Mesenchymal stem cell (in vitro differentiated cells and primary cell): ENCODE data around the gene GGACT.

ENCODE experiments used
- DNase-seq: peaks from one replicate; pipeline ENCODE4 v3.0.0-alpha.2; 2013
- H2AFZ ChIP-seq: one replicate; pipeline ENCODE4 v1.6.1; 2013; ENCODE audit warnings: low read depth, mild to moderate bottlenecking, control low read depth, inconsistent platforms, low read length, moderate library complexity
- H2AK5ac ChIP-seq: 2 replicates; pipeline ENCODE4 v1.6.1; 2013; ENCODE audit warnings: low read length, moderate library complexity, mild to moderate bottlenecking, inconsistent platforms; ENCODE audit not compliant: severe bottlenecking
- H2BK120ac ChIP-seq: one replicate; pipeline ENCODE4 v1.6.1; 2013; ENCODE audit warnings: low read depth, mild to moderate bottlenecking, inconsistent platforms, low read length, moderate library complexity
- H2BK12ac ChIP-seq, 2 experiments: one replicate each; pipeline ENCODE4 v1.6.1; 2013; ENCODE audit warnings: inconsistent platforms in 2 of 2, low read length in 2 of 2, mild to moderate bottlenecking in 2 of 2, moderate library complexity in 2 of 2, control low read depth in 1 of 2
- H2BK15ac ChIP-seq: one replicate; pipeline ENCODE4 v1.6.1; 2013; ENCODE audit warnings: mild to moderate bottlenecking, low read depth, inconsistent platforms; ENCODE audit not compliant: poor library complexity, severe bottlenecking
- H2BK5ac ChIP-seq: 2 replicates; pipeline ENCODE4 v1.6.1; 2013; ENCODE audit warnings: low read depth, mild to moderate bottlenecking, low read length, control low read depth, inconsistent platforms; ENCODE audit not compliant: poor library complexity, severe bottlenecking
- H3K14ac ChIP-seq, 2 experiments: one replicate each; pipeline ENCODE4 v1.6.1; 2013; ENCODE audit warnings: inconsistent platforms in 2 of 2, low read length in 2 of 2, control low read depth in 1 of 2, mild to moderate bottlenecking in 1 of 2, moderate library complexity in 1 of 2
- H3K18ac ChIP-seq, 2 experiments: one replicate each; pipeline ENCODE4 v1.6.1; 2013; ENCODE audit warnings: inconsistent platforms in 2 of 2, low read length in 2 of 2, control low read depth in 1 of 2, low read depth in 1 of 2, mild to moderate bottlenecking in 1 of 2
- H3K23ac ChIP-seq, 2 experiments: one replicate each; pipeline ENCODE4 v1.6.1; 2013; ENCODE audit warnings: inconsistent platforms in 2 of 2, low read length in 2 of 2, mild to moderate bottlenecking in 2 of 2, moderate library complexity in 2 of 2, control low read depth in 1 of 2
- H3K27ac ChIP-seq: 2 replicates; pipeline ENCODE4 v1.5.1; 2013; ENCODE audit warnings: mild to moderate bottlenecking, moderate library complexity, low read length, control low read depth, inconsistent platforms; ENCODE audit not compliant: poor library complexity, severe bottlenecking
- H3K27me3 ChIP-seq, 2 experiments: 2 replicates each; pipeline versions ENCODE4 v1.6.1 to v1.7.0; 2013; ENCODE audit warnings: low read length in 2 of 2, mild to moderate bottlenecking in 2 of 2, moderate library complexity in 2 of 2, control low read depth in 1 of 2, inconsistent platforms in 1 of 2; ENCODE audit not compliant: control insufficient read depth in 1 of 2, insufficient read depth in 1 of 2
- H3K36me3 ChIP-seq, 2 experiments: 2 replicates each; pipeline versions ENCODE4 v1.6.1 to v1.7.0; 2013; ENCODE audit warnings: low read length in 2 of 2, control low read depth in 1 of 2, inconsistent platforms in 1 of 2, low read depth in 1 of 2, mild to moderate bottlenecking in 1 of 2; ENCODE audit not compliant: insufficient read depth in 2 of 2, control insufficient read depth in 1 of 2
- H3K4ac ChIP-seq, 2 experiments: one replicate each; pipeline ENCODE4 v1.6.1; 2013; ENCODE audit warnings: inconsistent platforms in 2 of 2, low read length in 2 of 2, mild to moderate bottlenecking in 2 of 2, moderate library complexity in 2 of 2, control low read depth in 1 of 2, low read depth in 1 of 2
- H3K4me1 ChIP-seq: 2 replicates; pipeline ENCODE4 v1.6.1; 2013; ENCODE audit warnings: low read depth, low read length, control low read depth; ENCODE audit not compliant: control insufficient read depth, insufficient read depth
- H3K4me2 ChIP-seq: 2 replicates; pipeline ENCODE4 v1.6.1; 2013; ENCODE audit warnings: low read length, mild to moderate bottlenecking, inconsistent platforms; ENCODE audit not compliant: poor library complexity, severe bottlenecking
- H3K4me3 ChIP-seq, 2 experiments: 2 replicates each; pipeline versions ENCODE4 v1.5.1 to v1.7.0; 2013; ENCODE audit warnings: low read length in 2 of 2, mild to moderate bottlenecking in 2 of 2, control low read depth in 1 of 2, low read depth in 1 of 2; ENCODE audit not compliant: insufficient read depth in 1 of 2
- H3K79me1 ChIP-seq: replicated peaks from 2 replicates; pipeline ENCODE4 v1.6.1; 2013; ENCODE audit warnings: mild to moderate bottlenecking, control low read depth, low read length, inconsistent platforms; ENCODE audit not compliant: poor library complexity, severe bottlenecking
- H3K9ac ChIP-seq: 2 replicates; pipeline ENCODE4 v1.7.0; 2013; ENCODE audit warnings: mild to moderate bottlenecking, low read length, moderate library complexity
- H3K9me3 ChIP-seq: 2 replicates; pipeline ENCODE4 v1.7.0; 2013; ENCODE audit warnings: mild to moderate bottlenecking, low read length; ENCODE audit not compliant: control insufficient read depth
- H4K8ac ChIP-seq: one replicate; pipeline ENCODE4 v1.6.1; 2013; ENCODE audit warnings: inconsistent platforms, mild to moderate bottlenecking, low read length, moderate library complexity
- H4K91ac ChIP-seq: one replicate; pipeline ENCODE4 v1.6.1; 2013; ENCODE audit warnings: mild to moderate bottlenecking, low read length, inconsistent platforms
- WGBS: methylation state at CpG from one replicate; pipeline ENCODE4 v1.1.7; 2013; ENCODE audit warnings: mixed read lengths; 5-methylcytosine and 5-hydroxymethylcytosine counted together

GGACT gene

GRCh38 chr13:100537951-100538462 is 50.6 kb downstream of the GGACT start:
- no peak overlapping the region for H4K91ac ChIP-seq

GRCh38 chr13:100537486-100537885 is 51.1 kb downstream of the GGACT start:
- Histone ChIP-seq H2BK12ac (no peak overlapping the region), H3K9ac (no peak overlapping the region), H3K18ac (no peak overlapping the region), H2BK15ac (no peak overlapping the region), H3K27ac (no peak overlapping the region), H3K4me3 (no peak overlapping the region), H3K14ac (peak overlapping the region in 1 of 2 experiments; percentile 75), H3K4me1 (peaks cover 4% of the 10 kb centered on the region), H3K4me2 (no peak overlapping the region), H3K79me1 (peaks cover 2% of the 10 kb centered on the region), H4K8ac (no peak overlapping the region), H4K91ac (no peak overlapping the region), H3K27me3 (no peaks in the 10 kb centered on the region), H3K36me3 (peaks cover 6 to 40% of the 10 kb centered on the region in 2 experiments), H2AFZ (no peak overlapping the region), H3K9me3 (no peaks in the 10 kb centered on the region), H3K4ac (no peak overlapping the region), H2AK5ac (no peak overlapping the region), H2BK120ac (no peak overlapping the region), H2BK5ac (no peak overlapping the region), H3K23ac (no peak overlapping the region)
- WGBS, result 98% methylated on average over 9 of the region's 9 CpGs
- DNase-seq, result no peak

More at GRCh38 chr13:100537951-100538462, 50.6 kb downstream of the GGACT start:
- H3K23ac ChIP-seq, result no peak overlapping the region
- no peak overlapping the region for H3K4me3 ChIP-seq
- H2AFZ ChIP-seq, result no peak overlapping the region
- no peak overlapping the region for H3K4me2 ChIP-seq
- no peaks in the 10 kb centered on the region for H3K27me3 ChIP-seq
- H3K4me1 ChIP-seq, result peaks cover 7% of the 10 kb centered on the region
- H3K14ac ChIP-seq, result no peak overlapping the region
- no peak overlapping the region for H4K8ac ChIP-seq
- no peaks in the 10 kb centered on the region for H3K9me3 ChIP-seq
- peaks cover 3 to 35% of the 10 kb centered on the region in 2 experiments for H3K36me3 ChIP-seq
- no peak overlapping the region for H2BK120ac ChIP-seq
- H3K9ac ChIP-seq, result no peak overlapping the region
- H2BK15ac ChIP-seq, result no peak overlapping the region
- peaks cover 2% of the 10 kb centered on the region for H3K79me1 ChIP-seq
- H3K4ac ChIP-seq, result no peak overlapping the region
- DNase-seq, result no peak
- WGBS, result 94% methylated on average over 1 of the region's 5 CpGs
- H2BK5ac ChIP-seq, result no peak overlapping the region
- no peak overlapping the region for H3K27ac ChIP-seq
- H3K18ac ChIP-seq, result no peak overlapping the region
- no peak overlapping the region for H2BK12ac ChIP-seq
- H2AK5ac ChIP-seq, result no peak overlapping the region

- H3K79me1 ChIP-seq, result peaks cover 2% of the 10 kb centered on the region
- no peak overlapping the region for H3K18ac ChIP-seq
- H3K4me1 ChIP-seq, result peaks cover 3% of the 10 kb centered on the region
- DNase-seq, result no peak
- H3K14ac ChIP-seq, result peak overlapping the region in 1 of 2 experiments; percentile 83
- no peak overlapping the region for H2BK120ac ChIP-seq
- peak overlapping the region in 1 of 2 experiments; percentile 27 for H2BK12ac ChIP-seq
- H3K4me3 ChIP-seq, result no peak overlapping the region
- H3K9me3 ChIP-seq, result no peaks in the 10 kb centered on the region
- no peak overlapping the region for H2BK5ac ChIP-seq
- no peaks in the 10 kb centered on the region for H3K27me3 ChIP-seq
- H3K23ac ChIP-seq, result no peak overlapping the region
- H2BK15ac ChIP-seq, result no peak overlapping the region
- peaks cover 6 to 47% of the 10 kb centered on the region in 2 experiments for H3K36me3 ChIP-seq
- WGBS, result 90% methylated on average over 13 of the region's 13 CpGs
- peak overlapping the region; percentile 4 for H4K91ac ChIP-seq
- no peak overlapping the region for H2AFZ ChIP-seq
- no peak overlapping the region for H3K9ac ChIP-seq
- H4K8ac ChIP-seq, result no peak overlapping the region
- H3K27ac ChIP-seq, result no peak overlapping the region
- no peak overlapping the region for H3K4me2 ChIP-seq
- H3K4ac ChIP-seq, result no peak overlapping the region
- no peak overlapping the region for H2AK5ac ChIP-seq
These were observed 51.9 kb downstream of the GGACT start for GRCh38 chr13:100536643-100537180.

- H3K9ac ChIP-seq, result peak overlapping the region; percentile 77
- peak overlapping the region in 1 of 2 experiments; percentile 70 for H3K14ac ChIP-seq
- H2BK15ac ChIP-seq, result no peak overlapping the region
- H3K4me2 ChIP-seq, result no peak overlapping the region
- H4K8ac ChIP-seq, result no peak overlapping the region
- H3K23ac ChIP-seq, result peak overlapping the region in 1 of 2 experiments; percentile 38
- H3K27me3 ChIP-seq, result no peaks in the 10 kb centered on the region
- peaks cover 2% of the 10 kb centered on the region for H3K4me1 ChIP-seq
- no peak overlapping the region for H2AK5ac ChIP-seq
- H2BK12ac ChIP-seq, result no peak overlapping the region
- no peak overlapping the region for H2AFZ ChIP-seq
- H2BK5ac ChIP-seq, result no peak overlapping the region
- peaks cover 6 to 50% of the 10 kb centered on the region in 2 experiments for H3K36me3 ChIP-seq
- 97% methylated on average over 16 of the region's 16 CpGs for WGBS
- no peak overlapping the region for H3K18ac ChIP-seq
- H3K4ac ChIP-seq, result no peak overlapping the region
- H3K79me1 ChIP-seq, result no peaks in the 10 kb centered on the region
- H3K9me3 ChIP-seq, result no peaks in the 10 kb centered on the region
- peak overlapping the region in 1 of 2 experiments; percentile 51 for H3K4me3 ChIP-seq
- H2BK120ac ChIP-seq, result no peak overlapping the region
- H4K91ac ChIP-seq, result no peak overlapping the region
- no peak for DNase-seq
- no peak overlapping the region for H3K27ac ChIP-seq
These were observed 53.0 kb downstream of the GGACT start for GRCh38 chr13:100535426-100536135.
